DOHH2 (cell line): ENCODE data around the gene YEATS4.

Source experiments
- CTCF ChIP-seq: fragments of 200-600 bp; sonication (generic); IDR thresholded peaks from one replicate; pipeline ENCODE4 v1.5.1; 2014; ENCODE audit warnings: antibody characterized with exemption, mild to moderate bottlenecking, low read depth, low read length; ENCODE audit not compliant: poor library complexity, severe bottlenecking
- EZH2phosphoT487 ChIP-seq: fragments of 200-600 bp; sonication (generic); IDR thresholded peaks from 2 replicates; pipeline ENCODE4 v1.6.1; 2017; ENCODE audit warnings: borderline replicate concordance, mild to moderate bottlenecking, antibody characterized with exemption, low read length, moderate library complexity, mixed read lengths

- TF ChIP-seq CTCF, result no peak
- no peak for TF ChIP-seq EZH2phosphoT487
Observed at GRCh38 chr12:69345077-69345476, 14.5 kb upstream of the YEATS4 start.
